ELF-1 (cell line): ENCODE measurements around the gene PCDHB10.
A peak's percentile ranks its signal among the peaks of the same experiment; 100 is the strongest.
"Not testable (repeated sequence)": the region's sequence is repeated elsewhere in the genome, so short reads cannot be mapped to it uniquely, and the experiment has no call there.

Source experiments
- DNase-seq: peaks from one replicate; pipeline ENCODE4 v3.0.0-alpha.2; 2016; ENCODE audit warnings: low read depth, low spot score

Gene PCDHB10

DNA sequence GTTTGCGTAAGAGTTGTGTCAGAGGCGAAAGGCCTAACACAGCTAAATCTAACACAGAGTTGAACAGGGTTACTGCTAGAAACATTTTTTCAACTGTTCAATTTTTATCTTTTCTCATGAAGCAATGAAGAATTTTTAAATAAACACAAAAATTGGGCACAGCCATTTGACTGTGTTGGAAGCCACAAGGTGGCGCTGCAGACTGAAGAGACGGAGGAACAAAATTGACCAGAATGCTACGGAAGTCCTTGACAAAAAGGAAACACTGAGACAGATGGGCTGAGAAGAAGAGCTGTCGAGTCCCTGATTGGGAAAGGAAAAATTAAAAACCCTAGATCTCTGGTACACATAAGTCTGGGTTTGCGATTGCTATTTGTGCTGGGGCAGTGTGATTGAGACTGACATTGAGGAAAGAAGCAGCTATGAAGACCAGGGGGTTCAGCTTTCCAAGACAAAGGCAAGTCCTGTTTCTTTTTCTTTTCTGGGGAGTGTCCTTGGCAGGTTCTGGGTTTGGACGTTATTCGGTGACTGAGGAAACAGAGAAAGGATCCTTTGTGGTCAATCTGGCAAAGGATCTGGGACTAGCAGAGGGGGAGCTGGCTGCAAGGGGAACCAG lies 5.1 kb upstream of the PCDHB10 start, which contains the start of gene PCDHB9:
Gene PCDHB9, plus strand, starts transcription at position 265 of the 616 bp plus-strand sequence. Its CDS starts 158 bp downstream, at position 423.
- DNase-seq: peak; percentile 29

DNA sequence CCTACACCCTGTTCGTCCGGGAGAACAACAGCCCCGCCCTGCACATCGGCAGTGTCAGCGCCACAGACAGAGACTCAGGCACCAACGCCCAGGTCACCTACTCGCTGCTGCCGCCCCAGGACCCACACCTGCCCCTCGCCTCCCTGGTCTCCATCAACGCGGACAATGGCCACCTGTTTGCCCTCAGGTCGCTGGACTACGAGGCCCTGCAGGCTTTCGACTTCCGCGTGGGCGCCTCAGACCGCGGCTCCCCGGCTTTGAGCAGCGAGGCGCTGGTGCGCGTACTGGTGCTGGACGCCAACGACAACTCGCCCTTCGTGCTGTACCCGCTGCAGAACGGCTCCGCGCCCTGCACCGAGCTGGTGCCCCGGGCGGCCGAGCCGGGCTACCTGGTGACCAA lies 3.5 kb upstream of the PCDHB10 start:
- DNase-seq: not testable (repeated sequence)

DNA sequence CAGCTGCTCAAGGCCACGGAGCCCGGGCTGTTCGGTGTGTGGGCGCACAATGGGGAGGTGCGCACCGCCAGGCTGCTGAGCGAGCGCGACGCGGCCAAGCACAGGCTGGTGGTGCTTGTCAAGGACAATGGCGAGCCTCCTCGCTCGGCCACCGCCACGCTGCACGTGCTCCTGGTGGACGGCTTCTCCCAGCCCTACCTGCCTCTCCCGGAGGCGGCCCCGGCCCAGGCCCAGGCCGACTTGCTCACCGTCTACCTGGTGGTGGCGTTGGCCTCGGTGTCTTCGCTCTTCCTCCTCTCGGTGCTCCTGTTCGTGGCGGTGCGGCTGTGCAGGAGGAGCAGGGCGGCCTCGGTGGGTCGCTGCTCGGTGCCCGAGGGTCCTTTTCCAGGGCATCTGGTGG lies 3.0 kb upstream of the PCDHB10 start:
- DNase-seq: not testable (repeated sequence)

- not testable (repeated sequence) for DNase-seq
Measured at GRCh38 chr5:141194332-141194731, 2.2 kb downstream of the PCDHB10 start.

DNA sequence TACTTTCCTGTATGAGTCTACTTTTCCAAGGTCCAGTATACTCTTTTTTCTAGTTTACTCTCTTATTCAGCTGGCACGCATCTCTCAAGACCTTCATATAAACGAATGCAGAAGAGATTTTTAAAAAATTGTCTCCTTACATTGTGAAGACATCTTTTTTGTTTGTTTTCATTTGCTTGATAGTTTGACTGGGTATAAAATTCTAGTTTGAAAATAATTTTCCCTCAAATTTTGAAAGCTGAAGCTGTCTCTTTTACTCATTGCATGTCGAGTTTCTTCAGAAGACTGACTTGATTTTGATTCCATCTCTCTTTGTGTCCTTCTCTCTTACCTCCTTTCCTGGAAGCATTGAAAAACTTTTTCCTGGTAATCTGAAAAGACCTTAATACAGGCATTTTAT lies 4.2 kb downstream of the PCDHB10 start:
- DNase-seq: no peak

GRCh38 chr5:141199359-141200235 lies 7.4 kb downstream of the PCDHB10 start, which contains the start of gene PCDHB11:
PCDHB11 (plus strand) TSS chr5:141199627; CDS start chr5:141199775, 148 bp downstream.
- DNase-seq: no peak

- DNase-seq: not testable (repeated sequence)
Measured at GRCh38 chr5:141201126-141201525, 9.0 kb downstream of the PCDHB10 start.

DNA sequence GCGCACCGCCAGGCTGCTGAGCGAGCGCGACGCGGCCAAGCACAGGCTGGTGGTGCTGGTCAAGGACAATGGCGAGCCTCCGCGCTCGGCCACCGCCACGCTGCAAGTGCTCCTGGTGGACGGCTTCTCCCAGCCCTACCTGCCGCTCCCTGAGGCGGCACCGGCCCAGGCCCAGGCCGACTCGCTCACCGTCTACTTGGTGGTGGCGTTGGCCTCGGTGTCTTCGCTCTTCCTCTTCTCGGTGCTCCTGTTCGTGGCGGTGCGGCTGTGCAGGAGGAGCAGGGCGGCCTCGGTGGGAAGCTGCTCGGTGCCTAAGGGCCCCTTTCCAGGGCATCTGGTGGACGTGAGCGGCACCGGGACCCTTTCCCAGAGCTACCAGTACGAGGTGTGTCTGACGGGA lies 9.5 kb downstream of the PCDHB10 start:
- not testable (repeated sequence) for DNase-seq

- DNase-seq: no peak
Measured at GRCh38 chr5:141208478-141208877, 16.3 kb downstream of the PCDHB10 start, which contains the start of gene PCDHB12. PCDHB12 (plus strand) TSS chr5:141208719; CDS start chr5:141208908, 189 bp downstream.

DNA sequence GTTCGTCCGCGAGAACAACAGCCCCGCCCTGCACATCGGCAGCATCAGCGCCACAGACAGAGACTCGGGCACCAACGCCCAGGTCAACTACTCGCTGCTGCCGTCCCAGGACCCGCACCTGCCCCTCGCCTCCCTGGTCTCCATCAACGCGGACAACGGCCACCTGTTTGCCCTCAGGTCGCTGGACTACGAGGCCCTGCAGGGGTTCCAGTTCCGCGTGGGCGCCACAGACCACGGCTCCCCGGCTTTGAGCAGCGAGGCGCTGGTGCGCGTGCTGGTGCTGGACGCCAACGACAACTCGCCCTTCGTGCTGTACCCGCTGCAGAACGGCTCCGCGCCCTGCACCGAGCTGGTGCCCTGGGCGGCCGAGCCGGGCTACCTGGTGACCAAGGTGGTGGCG lies 18.1 kb downstream of the PCDHB10 start:
- DNase-seq: not testable (repeated sequence)

GRCh38 chr5:141210849-141211248 lies 18.7 kb downstream of the PCDHB10 start:
- not testable (repeated sequence) for DNase-seq

GRCh38 chr5:141213656-141214339 lies 21.6 kb downstream of the PCDHB10 start, which contains the start of gene PCDHB13:
PCDHB13 (plus strand) TSS chr5:141213919; CDS start chr5:141214124, 205 bp downstream.
- peak; percentile 62 for DNase-seq

DNA sequence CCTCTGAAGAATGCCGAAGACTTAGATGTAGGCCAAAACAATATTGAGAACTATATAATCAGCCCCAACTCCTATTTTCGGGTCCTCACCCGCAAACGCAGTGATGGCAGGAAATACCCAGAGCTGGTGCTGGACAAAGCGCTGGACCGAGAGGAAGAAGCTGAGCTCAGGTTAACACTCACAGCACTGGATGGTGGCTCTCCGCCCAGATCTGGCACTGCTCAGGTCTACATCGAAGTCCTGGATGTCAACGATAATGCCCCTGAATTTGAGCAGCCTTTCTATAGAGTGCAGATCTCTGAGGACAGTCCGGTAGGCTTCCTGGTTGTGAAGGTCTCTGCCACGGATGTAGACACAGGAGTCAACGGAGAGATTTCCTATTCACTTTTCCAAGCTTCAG lies 22.4 kb downstream of the PCDHB10 start:
- not testable (repeated sequence) for DNase-seq

DNA sequence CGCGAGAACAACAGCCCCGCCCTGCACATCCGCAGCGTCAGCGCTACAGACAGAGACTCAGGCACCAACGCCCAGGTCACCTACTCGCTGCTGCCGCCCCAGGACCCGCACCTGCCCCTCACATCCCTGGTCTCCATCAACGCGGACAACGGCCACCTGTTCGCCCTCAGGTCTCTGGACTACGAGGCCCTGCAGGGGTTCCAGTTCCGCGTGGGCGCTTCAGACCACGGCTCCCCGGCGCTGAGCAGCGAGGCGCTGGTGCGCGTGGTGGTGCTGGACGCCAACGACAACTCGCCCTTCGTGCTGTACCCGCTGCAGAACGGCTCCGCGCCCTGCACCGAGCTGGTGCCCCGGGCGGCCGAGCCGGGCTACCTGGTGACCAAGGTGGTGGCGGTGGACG lies 23.4 kb downstream of the PCDHB10 start:
- DNase-seq: not testable (repeated sequence)

GRCh38 chr5:141216035-141216434 lies 23.9 kb downstream of the PCDHB10 start:
- not testable (repeated sequence) for DNase-seq

- DNase-seq: peak; percentile 46
Measured at GRCh38 chr5:141223112-141223783, 31.1 kb downstream of the PCDHB10 start, which contains the start of gene PCDHB14. PCDHB14 (plus strand) TSS chr5:141223343; CDS start chr5:141223506, 163 bp downstream.

DNA sequence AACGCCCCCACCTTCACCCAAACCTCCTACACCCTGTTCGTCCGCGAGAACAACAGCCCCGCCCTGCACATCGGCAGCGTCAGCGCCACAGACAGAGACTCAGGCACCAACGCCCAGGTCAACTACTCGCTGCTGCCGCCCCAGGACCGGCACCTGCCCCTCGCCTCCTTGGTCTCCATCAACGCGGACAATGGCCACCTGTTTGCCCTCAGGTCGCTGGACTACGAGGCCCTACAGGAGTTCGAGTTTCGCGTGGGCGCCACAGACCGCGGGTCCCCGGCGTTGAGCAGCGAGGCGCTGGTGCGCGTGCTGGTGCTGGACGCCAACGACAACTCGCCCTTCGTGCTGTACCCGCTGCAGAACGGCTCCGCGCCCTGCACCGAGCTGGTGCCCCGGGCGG lies 32.7 kb downstream of the PCDHB10 start:
- not testable (repeated sequence) for DNase-seq

- DNase-seq: not testable (repeated sequence)
Measured at GRCh38 chr5:141225421-141225820, 33.3 kb downstream of the PCDHB10 start.

- no peak for DNase-seq
Measured at GRCh38 chr5:141234109-141234667, 42.0 kb downstream of the PCDHB10 start.

- DNase-seq: not testable (repeated sequence)
Measured at GRCh38 chr5:141235922-141236321, 43.8 kb downstream of the PCDHB10 start.
